K562 (cell line): ENCODE results near the gene SRP9. TPM values are rescaled to one million over a fixed set of nuclear protein-coding genes. Genes with fewer than 3 reads are reported as not detected.

Source experiments
- ARNT ChIP-seq, 2 experiments: fragments of 450-650 bp; IDR thresholded peaks; 2 replicates each; pipeline ENCODE4 v1.6.1; 2016; ENCODE audit warnings: mild to moderate bottlenecking in 1 of 2
- CCNT2 ChIP-seq: IDR thresholded peaks from 2 replicates; pipeline ENCODE4 v1.6.1; 2011; ENCODE audit warnings: borderline replicate concordance, low read depth, mild to moderate bottlenecking, moderate library complexity, mixed read lengths, low read length; ENCODE audit not compliant: insufficient read length; ENCODE audit errors: extremely low read depth
- EHMT2 ChIP-seq: fragments of 450-650 bp; IDR thresholded peaks from 2 replicates; pipeline ENCODE4 v1.6.1; 2018; ENCODE audit warnings: antibody characterized with exemption
- GTF2E2 ChIP-seq: fragments of 200-800 bp; sonication (Bioruptor generic); IDR thresholded peaks from 2 replicates; pipeline ENCODE4 v1.6.1; 2016; ENCODE audit warnings: missing genetic modification characterization, missing compliant biosample characterization
- KAT2B ChIP-seq: IDR thresholded peaks from one replicate; pipeline ENCODE4 v1.6.1; 2012; ENCODE audit warnings: low read depth, mild to moderate bottlenecking, control low read depth, inconsistent platforms, low read length, moderate library complexity
- PHF21A ChIP-seq: fragments of 450-650 bp; IDR thresholded peaks from 2 replicates; pipeline ENCODE4 v1.6.1; 2017; ENCODE audit warnings: low read depth, borderline replicate concordance
- POLR3G ChIP-seq: IDR thresholded peaks from 2 replicates; pipeline ENCODE4 v1.6.1; 2011; ENCODE audit not compliant: insufficient read length, insufficient replicate concordance; ENCODE audit errors: extremely low read depth
- RHOXF2B ChIP-seq: fragments of 250-450 bp; sonication (Bioruptor Pico); conservative IDR thresholded peaks from 2 replicates; pipeline ENCODE4 v1.5.1; 2021
- SAFB ChIP-seq: fragments of 200-400 bp; formaldehyde crosslinking; IDR thresholded peaks from 2 replicates; pipeline ENCODE4 v1.6.1; 2017; ENCODE audit warnings: low read depth, low read length, borderline replicate concordance
- SMAD4 ChIP-seq: fragments of 250-450 bp; sonication (Bioruptor Pico); conservative IDR thresholded peaks from 2 replicates; pipeline ENCODE4 v1.8.0; 2021; ENCODE audit warnings: inconsistent platforms, mild to moderate bottlenecking, moderate library complexity
- SRSF9 ChIP-seq: fragments of 200-400 bp; formaldehyde crosslinking; IDR thresholded peaks from 2 replicates; pipeline ENCODE4 v1.6.1; 2017; ENCODE audit warnings: low read depth, low read length, borderline replicate concordance
- TRIM28 ChIP-seq: fragments of 450-650 bp; IDR thresholded peaks from 2 replicates; pipeline ENCODE4 v1.6.1; 2017
- ZC3H11A ChIP-seq: IDR thresholded peaks from 2 replicates; pipeline ENCODE4 v1.6.1; 2012; ENCODE audit warnings: low read depth, low read length, improper control_type of control experiment
- ZFPM2 ChIP-seq: fragments of 250-450 bp; sonication (Bioruptor Pico); IDR thresholded peaks from 2 replicates; pipeline ENCODE4 v1.5.1; 2022; ENCODE audit warnings: mild to moderate bottlenecking
- ZNF263 ChIP-seq: sonication (generic); formaldehyde crosslinking; IDR thresholded peaks from 2 replicates; pipeline ENCODE4 v1.8.0; 2022; ENCODE audit warnings: mild to moderate bottlenecking, missing genetic modification reagents, borderline replicate concordance
- polyA plus RNA-seq, 8 experiments: library from polyadenylated mRNA; depleted of rRNA in 4 of 8; stranded (reverse) in 5 of 8; unstranded in 3 of 8; fragments of >200 nt; fragmentation: Nextera tagmentation in 2 of 8; fragmentation: Illumina TruSeq in 1 of 8; extraction: Ambion mirVana in 2 of 8; extraction: Trizol in 1 of 8; gene quantifications; 2 replicates each; pipeline versions ENCODE4 v1.2.1 to v1.2.3, GENCODE V29; 2011 to 2014; ENCODE audit warnings: inconsistent platforms in 1 of 8, missing spikeins in 1 of 8
- total RNA-seq, 7 experiments: library from RNA; depleted of rRNA in 6 of 7; stranded (reverse); fragments of >200 nt in 6 of 7; fragmentation: Illumina TruSeq in 2 of 7; extraction: Trizol in 2 of 7; gene quantifications; 2 replicates each; pipeline versions ENCODE4 v1.2.1 to v1.2.3, GENCODE V29; 2011 to 2021; ENCODE audit warnings: low replicate concordance in 1 of 7
- TF ChIP-seq, protein P1 (sequence below): fragments of 450-650 bp; IDR thresholded peaks from 2 replicates; pipeline ENCODE4 v1.6.1; 2016; ENCODE audit warnings: mild to moderate bottlenecking
- TF ChIP-seq, protein P2 (sequence below), 3 experiments: fragments of 200-800 bp in 1 of 3; sonication (Bioruptor generic) in 1 of 3; sonication (generic) in 1 of 3; formaldehyde crosslinking in 1 of 3; IDR thresholded peaks; 2 replicates each; pipeline versions ENCODE4 v1.6.1 to v1.8.0; 2016 to 2022; ENCODE audit warnings: mild to moderate bottlenecking in 2 of 3, missing compliant biosample characterization in 2 of 3, missing genetic modification characterization in 2 of 3, missing genetic modification reagents in 1 of 3
- TF ChIP-seq, protein P3 (sequence below): fragments of 250-450 bp; sonication (Bioruptor Pico); IDR thresholded peaks from 2 replicates; pipeline ENCODE4 v1.5.0; 2022; ENCODE audit warnings: mild to moderate bottlenecking
- TF ChIP-seq, protein P4 (sequence below): fragments of 250-450 bp; sonication (Bioruptor Pico); IDR thresholded peaks from 2 replicates; pipeline ENCODE4 v1.8.0; 2021; ENCODE audit warnings: mild to moderate bottlenecking, moderate library complexity
- TF ChIP-seq, protein P5 (sequence below): fragments of 250-450 bp; sonication (Bioruptor Pico); IDR thresholded peaks from 2 replicates; pipeline ENCODE4 v1.4.0; 2020; ENCODE audit warnings: mild to moderate bottlenecking

Gene SRP9
- total and polyA plus RNA-seq, 9 of the 15 experiments (the other 6 are each of a cell fraction or from before 2014, with no cell fraction given), result 273 to 1,892 (median 668) TPM

DNA sequence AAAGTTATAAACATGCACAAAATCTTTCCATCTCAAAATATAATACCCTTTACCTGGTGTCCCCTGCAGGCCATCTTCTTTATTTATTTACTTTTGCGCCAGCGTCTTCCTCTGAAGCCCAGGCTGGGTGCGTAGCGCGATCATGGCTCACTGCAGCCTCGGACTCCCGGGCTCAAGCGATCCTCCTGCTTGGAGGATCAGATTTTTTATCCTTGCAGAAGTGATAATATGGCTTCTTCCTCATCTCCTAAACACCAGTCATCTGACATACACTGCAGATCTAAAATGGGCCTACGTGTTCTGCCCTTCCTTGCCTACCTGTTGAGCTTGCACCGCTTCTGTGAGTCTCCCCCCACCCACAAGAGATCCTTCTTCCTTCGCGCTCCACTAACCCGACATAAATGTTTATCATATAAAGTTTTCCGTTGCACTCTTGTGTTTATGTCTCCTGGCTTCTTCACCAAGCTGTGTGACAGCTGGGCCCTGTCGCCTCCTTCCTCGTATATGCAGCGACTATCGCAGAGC is 506 bp upstream of the SRP9 start (continued):
- TF ChIP-seq, protein P1, sequence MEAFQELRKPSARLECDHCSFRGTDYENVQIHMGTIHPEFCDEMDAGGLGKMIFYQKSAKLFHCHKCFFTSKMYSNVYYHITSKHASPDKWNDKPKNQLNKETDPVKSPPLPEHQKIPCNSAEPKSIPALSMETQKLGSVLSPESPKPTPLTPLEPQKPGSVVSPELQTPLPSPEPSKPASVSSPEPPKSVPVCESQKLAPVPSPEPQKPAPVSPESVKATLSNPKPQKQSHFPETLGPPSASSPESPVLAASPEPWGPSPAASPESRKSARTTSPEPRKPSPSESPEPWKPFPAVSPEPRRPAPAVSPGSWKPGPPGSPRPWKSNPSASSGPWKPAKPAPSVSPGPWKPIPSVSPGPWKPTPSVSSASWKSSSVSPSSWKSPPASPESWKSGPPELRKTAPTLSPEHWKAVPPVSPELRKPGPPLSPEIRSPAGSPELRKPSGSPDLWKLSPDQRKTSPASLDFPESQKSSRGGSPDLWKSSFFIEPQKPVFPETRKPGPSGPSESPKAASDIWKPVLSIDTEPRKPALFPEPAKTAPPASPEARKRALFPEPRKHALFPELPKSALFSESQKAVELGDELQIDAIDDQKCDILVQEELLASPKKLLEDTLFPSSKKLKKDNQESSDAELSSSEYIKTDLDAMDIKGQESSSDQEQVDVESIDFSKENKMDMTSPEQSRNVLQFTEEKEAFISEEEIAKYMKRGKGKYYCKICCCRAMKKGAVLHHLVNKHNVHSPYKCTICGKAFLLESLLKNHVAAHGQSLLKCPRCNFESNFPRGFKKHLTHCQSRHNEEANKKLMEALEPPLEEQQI, result no peak
- TF ChIP-seq, protein P2, sequence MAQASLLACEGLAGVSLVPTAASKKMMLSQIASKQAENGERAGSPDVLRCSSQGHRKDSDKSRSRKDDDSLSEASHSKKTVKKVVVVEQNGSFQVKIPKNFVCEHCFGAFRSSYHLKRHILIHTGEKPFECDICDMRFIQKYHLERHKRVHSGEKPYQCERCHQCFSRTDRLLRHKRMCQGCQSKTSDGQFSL (CRISPR knock-in tag; IDR thresholded peaks at IDR 0.05), result no peak
- TF ChIP-seq, protein P2 (tag; IDR thresholded peaks at IDR 0.05), result no peak
- TF ChIP-seq ZFPM2 (CRISPR knock-in tag), result no peak
- TF ChIP-seq SAFB, result no peak
- no peak for TF ChIP-seq CCNT2
- TF ChIP-seq RHOXF2B (CRISPR knock-in tag), result 0 out of 2 replicates have a peak, but pooled peaks have one; percentile 74
- no peak for TF ChIP-seq KAT2B
- 0 out of 2 replicates have a peak, but pooled peaks have one; percentile 24 for TF ChIP-seq TRIM28
- TF ChIP-seq SMAD4, result no peak
- no peak for TF ChIP-seq ZC3H11A
- TF ChIP-seq, protein P3, sequence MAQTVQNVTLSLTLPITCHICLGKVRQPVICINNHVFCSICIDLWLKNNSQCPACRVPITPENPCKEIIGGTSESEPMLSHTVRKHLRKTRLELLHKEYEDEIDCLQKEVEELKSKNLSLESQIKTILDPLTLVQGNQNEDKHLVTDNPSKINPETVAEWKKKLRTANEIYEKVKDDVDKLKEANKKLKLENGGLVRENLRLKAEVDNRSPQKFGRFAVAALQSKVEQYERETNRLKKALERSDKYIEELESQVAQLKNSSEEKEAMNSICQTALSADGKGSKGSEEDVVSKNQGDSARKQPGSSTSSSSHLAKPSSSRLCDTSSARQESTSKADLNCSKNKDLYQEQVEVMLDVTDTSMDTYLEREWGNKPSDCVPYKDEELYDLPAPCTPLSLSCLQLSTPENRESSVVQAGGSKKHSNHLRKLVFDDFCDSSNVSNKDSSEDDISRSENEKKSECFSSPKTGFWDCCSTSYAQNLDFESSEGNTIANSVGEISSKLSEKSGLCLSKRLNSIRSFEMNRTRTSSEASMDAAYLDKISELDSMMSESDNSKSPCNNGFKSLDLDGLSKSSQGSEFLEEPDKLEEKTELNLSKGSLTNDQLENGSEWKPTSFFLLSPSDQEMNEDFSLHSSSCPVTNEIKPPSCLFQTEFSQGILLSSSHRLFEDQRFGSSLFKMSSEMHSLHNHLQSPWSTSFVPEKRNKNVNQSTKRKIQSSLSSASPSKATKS (CRISPR knock-in tag), result no peak
- TF ChIP-seq PHF21A, result no peak
- no peak for TF ChIP-seq POLR3G
- TF ChIP-seq EHMT2, result peak; percentile 51
- TF ChIP-seq GTF2E2 (tag), result 0 out of 2 replicates have a peak, but pooled peaks have one; percentile 13
- no peak; a peak in 1 of 4 replicates for TF ChIP-seq ARNT (IDR thresholded peaks at IDR 0.05)
- no peak for TF ChIP-seq ZNF263 (CRISPR knock-in tag)
- TF ChIP-seq, protein P4, sequence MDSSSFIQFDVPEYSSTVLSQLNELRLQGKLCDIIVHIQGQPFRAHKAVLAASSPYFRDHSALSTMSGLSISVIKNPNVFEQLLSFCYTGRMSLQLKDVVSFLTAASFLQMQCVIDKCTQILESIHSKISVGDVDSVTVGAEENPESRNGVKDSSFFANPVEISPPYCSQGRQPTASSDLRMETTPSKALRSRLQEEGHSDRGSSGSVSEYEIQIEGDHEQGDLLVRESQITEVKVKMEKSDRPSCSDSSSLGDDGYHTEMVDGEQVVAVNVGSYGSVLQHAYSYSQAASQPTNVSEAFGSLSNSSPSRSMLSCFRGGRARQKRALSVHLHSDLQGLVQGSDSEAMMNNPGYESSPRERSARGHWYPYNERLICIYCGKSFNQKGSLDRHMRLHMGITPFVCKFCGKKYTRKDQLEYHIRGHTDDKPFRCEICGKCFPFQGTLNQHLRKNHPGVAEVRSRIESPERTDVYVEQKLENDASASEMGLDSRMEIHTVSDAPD, result no peak
- no peak for TF ChIP-seq SRSF9
- TF ChIP-seq, protein P5, sequence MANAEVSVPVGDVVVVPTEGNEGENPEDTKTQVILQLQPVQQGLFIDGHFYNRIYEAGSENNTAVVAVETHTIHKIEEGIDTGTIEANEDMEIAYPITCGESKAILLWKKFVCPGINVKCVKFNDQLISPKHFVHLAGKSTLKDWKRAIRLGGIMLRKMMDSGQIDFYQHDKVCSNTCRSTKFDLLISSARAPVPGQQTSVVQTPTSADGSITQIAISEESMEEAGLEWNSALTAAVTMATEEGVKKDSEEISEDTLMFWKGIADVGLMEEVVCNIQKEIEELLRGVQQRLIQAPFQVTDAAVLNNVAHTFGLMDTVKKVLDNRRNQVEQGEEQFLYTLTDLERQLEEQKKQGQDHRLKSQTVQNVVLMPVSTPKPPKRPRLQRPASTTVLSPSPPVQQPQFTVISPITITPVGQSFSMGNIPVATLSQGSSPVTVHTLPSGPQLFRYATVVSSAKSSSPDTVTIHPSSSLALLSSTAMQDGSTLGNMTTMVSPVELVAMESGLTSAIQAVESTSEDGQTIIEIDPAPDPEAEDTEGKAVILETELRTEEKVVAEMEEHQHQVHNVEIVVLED (CRISPR knock-in tag), result no peak
